Activated effector memory CD4-positive, alpha-beta T cell treated with anti-CD3 and anti-CD28 coated beads, Interleukin-2, amount 50 U/mL, for 16 hours (primary cell): ENCODE data around the gene KLHDC8A.

ENCODE experiments used
- DNase-seq: peaks from one replicate; pipeline ENCODE4 v3.0.0-alpha.2; 2020

Gene KLHDC8A

DNA sequence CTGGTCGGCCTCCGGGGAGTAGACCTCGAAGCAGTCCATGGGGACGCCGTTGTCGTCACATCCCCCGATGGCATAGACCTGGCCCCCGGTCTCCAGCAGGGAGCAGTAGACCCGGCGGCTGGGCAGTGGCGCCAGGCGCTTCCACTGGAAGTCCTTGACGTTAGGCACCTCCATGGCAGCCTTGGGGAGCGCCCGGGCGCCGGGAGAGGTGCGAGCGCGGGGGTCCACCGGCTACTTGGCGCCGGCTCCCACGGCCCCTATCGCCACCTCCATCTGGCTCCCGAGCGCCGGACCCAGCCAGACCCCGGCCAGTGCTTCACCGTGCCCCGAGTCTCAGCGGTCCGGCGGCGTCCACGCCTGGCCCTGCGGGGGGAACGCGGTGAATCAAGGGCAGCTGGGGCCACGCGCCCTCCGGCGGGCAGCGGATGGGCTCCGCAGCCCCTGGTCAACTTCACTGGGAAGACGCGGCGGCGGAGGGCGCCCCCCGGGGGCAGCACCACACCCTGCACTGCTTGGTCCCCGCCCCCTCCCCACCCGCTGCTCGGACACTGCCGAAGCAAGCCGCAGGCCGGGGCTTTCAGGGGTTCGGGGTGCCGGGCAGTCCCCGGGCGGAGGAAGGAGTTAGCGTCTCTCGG lies 13.2 kb downstream of the KLHDC8A start:
- peak; percentile 64 for DNase-seq

DNA sequence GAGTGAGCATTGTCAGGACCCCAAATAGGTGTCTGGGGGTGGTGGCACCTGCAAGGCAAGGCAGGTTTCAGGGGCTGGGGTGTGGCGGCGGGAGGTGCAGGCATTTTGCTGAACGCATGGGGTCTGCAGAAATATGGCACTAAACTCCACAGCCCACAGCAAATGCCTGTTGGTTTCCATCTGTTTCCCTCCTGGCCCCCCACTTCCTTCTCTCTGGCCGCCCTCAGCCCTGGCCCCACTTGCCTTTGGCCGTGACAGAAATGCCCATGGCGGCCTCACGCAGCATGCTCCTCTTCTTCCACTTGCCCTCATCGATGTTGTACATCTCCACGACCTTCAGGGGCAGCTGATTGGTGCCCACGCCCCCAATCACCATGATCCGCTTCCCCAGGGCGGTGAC lies 13.7 kb downstream of the KLHDC8A start:
- DNase-seq: no peak

DNA sequence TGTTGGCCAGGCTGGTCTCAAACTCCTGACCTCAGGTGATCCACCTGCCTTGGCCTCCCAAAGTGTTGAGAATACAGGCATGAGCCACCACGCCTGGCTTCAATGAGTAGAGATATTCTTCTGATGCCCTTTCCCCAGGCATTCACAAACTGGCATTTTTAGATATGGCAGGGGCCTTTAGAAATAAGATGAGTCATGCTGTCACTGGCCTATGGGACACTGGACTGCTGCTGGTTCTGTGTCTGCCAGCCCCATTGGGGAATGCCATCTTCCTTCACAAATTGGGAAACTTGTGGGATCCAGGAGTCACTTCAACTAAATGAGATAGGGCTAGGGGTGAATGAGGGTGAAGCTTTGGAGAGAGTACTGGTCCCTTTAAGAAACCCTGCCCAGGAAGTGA lies 16.0 kb downstream of the KLHDC8A start:
- DNase-seq: no peak

DNA sequence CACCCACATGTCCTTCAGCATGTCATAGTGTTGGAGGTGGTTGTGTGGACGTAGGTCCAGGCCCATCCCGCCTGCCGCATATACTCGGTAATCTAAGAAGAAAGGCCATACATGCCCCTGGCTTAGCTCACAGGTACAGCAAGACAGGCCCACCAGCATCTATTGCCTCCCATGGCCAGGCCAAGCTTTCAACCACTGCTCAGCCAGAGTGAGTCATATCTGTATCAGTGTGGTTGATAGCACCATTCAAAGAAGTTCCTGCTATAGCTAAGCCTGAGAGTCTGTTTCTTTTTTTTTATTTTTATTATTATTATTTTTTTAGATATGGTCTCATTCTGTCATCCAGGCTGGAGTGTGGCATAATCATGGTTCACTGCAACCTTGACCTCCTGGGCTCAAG lies 17.0 kb downstream of the KLHDC8A start:
- no peak for DNase-seq

DNA sequence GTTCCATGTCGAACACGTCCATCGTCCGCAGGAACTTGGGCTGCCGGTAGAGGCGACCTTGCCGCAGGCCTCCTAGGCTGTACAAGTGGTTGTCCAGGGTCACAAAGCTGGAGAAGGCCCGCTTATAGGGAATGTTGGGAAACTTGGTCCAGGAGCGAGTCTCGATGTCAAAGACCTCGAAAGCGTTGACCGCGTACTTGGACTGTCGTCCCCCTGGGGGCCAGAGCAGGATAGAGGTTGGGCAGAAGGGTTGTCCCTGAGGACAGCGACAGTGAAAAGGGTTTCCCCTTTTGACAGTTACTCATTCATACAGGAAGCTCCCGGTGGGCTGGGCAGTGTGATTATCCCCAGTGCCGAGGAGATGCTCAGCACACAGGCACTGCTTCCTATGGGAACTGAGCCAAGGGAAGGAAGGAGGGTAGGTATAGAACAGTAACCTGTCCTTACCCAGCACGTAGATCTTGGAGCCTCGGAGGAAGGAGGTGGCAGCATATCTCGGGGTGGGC lies 17.5 kb downstream of the KLHDC8A start:
- DNase-seq: no peak

DNA sequence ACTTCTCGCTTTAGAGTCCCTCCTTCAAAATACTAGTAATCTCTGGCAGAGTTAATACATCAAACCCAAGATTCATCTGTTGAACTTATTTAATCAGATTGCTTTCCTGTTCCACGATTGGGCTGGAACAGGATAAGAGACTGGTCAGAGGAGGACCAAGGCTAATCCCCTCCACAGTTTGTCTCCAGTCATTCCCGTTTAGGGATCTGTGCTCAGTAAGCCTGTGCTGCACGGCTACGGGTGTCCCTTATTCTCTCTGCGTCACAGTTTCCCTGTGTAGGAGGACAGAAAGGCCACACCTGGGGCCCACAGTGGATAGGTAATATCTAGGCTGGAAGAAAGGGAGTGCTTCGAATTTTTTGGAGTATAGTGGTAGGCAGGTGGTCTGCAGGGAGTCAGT lies 18.7 kb downstream of the KLHDC8A start:
- no peak for DNase-seq

DNA sequence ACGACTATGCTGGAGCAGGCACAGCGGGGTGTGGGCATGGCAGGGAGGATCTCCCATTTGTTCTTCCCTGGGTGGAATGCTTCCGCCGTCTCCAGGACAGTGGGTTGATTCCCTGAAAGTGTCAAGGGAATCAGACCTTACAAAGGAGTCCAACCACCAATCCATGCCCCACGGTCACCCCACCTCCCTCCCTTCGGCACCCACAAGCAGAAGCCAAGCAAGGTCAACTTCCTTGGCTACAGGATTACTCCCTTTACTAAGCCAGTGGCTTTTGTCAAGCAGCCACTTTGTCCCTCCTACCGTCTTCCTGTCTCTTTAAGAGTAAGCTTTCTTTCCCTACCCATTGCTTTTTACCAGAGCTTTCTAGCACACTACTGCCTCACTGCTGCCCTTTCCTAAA lies 19.2 kb downstream of the KLHDC8A start:
- no peak for DNase-seq

DNA sequence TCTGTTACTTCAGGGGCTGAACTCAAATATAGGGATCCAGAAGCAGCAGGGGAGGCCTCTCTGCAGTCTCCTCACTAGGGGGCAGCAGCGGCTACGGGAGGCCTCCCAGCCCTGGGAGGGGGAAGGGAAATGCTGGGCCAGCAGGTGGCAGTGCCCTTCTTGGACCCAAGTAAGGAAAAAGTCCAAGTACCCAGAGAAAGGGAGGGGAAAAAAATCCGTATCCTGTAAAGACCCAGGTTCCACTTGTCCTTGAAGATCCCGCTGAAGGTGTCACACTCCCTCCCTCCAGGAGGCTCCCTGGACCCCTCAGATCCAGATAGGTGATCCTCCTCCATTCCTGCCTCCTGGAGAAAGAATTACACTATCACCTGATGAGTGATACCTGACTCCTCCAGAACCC lies 21.0 kb downstream of the KLHDC8A start:
- DNase-seq: peak; percentile 90

DNA sequence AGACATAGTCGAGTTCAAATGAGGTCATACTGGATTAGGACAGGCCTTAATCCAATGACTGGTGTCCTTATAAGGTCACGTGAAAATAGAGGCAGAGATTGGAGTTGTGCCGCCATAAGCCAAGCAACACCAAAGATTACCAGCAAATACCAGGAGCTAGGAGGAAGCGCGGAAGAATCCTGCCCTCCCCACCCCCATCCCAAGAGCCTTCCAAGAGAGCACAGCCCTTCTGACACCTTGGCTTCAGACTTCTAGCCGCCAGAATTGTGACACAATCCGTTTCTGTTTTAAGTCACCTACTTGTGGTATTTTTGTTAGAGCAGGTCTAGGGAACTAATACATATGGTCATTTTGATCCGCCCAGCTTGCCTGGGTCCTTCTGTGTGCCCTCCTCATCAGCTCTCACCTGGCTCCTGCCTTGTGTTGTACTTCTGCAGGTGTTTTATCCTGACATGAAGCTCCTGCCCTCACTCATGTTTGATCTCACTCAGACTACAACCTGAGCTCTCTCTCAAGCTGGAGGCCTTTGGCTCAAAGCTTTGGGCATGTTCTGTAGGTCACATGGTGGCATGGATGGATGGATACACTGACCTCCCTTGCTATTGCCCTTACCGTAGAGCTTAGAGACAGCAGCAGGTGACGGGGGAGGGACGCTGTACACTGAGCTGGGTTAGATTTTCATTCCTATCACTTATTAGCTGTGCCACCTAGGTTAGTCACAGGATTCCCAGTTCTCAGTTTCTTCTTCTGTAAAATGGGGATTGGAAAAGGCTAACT lies 24.5 kb downstream of the KLHDC8A start:
- no peak for DNase-seq

DNA sequence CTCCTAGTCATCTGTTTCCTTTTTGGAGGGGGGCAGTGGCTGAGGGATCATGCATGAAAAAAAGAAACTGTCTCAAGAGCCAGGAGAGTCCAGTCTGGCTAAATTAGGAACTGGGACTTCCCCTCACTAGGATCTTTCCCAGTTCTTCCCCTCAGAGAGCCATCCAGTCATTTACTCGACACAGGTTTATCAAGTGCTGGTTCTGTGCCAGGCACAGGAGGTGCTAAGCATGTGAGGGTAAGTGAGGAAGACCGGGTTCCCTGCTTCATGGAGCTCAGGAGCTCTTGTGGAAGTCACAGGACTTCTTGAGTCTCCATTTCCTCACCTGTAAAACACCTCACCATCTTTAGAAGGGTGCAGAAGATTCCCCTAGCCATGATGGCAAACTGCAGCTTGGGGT lies 26.6 kb downstream of the KLHDC8A start:
- no peak for DNase-seq

DNA sequence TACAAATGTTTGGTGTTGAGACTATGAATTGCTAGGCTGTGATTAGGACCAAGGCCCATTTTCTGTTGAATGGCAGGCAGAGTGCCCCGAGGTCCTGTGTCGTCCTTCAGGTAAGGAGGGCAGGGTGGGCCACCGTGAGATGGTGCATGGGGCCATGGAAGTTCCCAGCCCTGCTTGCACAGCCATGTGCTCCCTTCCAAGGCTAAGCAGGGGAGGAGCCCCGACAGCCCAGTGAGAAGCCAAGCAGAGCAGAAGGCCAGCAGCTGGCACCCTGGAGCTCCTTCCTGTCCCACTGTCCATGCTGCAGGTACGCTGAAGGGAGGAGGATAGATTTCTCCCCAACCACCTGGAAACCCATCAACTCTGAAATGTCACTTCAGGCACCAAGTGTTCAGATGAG lies 27.0 kb downstream of the KLHDC8A start:
- DNase-seq: no peak

DNA sequence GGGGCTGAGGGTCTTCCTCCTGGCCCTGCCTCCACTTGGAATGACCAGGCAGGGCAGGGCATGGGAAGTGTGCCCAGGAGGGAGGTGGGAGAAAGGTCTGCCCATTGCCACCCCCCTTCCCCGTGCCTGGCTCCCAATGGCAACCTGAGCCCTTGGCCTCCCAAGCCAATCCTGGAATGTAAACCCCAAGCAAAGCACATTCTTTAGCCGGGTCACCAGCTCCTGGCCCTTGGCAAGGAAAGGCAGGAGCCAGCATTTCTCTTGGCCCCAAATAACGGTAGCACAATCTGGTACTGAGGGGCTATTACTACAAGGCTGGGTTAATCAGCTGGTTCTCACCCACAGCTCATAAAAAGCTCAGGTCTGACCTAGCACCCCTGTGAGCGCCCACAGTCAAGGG lies 28.2 kb downstream of the KLHDC8A start:
- no peak for DNase-seq

DNA sequence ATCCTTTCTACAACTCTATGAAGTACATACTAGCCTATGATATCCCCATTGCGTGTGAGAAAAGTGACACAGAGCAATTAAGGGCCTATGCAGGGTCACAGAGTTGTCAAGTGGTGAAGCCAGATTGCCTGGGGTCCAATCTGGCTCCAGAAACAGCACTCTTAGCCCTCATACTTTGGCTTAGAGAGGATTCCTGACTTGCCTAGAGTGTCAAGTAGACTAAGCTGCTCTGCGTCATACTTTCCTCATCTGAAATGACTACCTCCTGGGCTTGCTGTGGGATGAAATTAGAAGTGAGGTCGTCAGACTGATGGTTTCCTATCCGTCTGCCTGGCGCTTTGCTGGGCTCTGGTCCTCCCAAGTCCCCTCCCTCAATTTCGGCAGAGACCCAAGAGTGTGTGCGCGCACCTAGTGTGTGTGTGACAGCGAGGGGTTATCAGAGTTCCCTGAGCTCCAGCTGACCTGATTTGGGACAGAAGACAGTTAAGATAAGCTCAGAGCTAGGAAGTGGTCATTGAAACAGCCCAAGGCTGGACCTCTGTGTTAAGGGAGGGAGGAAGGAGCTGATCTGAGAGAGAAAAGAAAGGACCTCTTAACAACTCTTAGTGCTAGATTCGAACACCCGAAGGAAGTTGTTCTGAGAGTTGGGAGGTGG lies 29.8 kb downstream of the KLHDC8A start:
- no peak for DNase-seq

DNA sequence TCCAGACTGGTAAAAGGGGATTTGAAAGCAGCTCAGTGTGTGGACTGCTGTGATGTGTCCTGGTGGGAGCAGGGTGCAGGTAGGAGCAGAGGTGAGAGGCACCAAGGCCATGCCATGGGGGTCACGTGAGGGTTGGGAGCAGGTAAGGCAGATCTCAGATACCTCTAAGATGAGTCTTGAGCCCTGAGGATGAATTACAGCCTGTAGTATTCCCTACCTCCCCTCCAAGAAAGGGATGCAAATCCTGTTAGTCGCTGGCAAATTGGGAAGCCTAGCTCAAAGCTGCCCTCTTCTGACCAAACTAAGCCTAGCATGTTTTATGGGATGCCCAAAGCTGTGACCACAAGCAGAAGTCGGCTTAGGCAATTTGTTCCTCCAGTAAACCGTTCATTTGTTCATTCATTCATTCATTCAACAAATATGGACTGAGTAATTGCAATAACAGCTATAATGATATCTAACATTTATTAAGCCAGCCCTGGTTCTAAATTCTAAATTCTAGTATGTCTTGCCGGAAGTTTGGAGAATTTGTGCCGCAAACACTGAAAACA lies 31.3 kb downstream of the KLHDC8A start:
- peak; percentile 69 for DNase-seq

DNA sequence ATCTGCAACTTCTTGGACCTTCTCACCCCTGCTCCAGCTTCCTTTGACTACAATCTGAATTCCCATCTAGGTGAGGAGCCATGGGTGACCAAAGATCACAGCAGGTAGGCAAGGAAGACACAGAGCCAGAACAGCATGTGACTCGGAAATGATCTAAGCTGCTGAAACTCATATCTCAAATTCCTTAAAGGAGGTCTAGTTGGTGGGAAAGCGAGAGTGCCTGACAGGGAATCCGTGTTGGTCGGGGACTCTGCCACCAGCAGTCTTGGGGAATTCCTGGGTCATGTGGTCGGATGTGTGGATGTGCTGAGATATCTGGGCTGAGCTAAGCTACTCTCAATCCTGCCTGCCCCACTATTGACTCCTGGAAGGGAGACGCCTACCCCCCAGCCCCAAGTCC lies 31.9 kb downstream of the KLHDC8A start:
- DNase-seq: no peak

DNA sequence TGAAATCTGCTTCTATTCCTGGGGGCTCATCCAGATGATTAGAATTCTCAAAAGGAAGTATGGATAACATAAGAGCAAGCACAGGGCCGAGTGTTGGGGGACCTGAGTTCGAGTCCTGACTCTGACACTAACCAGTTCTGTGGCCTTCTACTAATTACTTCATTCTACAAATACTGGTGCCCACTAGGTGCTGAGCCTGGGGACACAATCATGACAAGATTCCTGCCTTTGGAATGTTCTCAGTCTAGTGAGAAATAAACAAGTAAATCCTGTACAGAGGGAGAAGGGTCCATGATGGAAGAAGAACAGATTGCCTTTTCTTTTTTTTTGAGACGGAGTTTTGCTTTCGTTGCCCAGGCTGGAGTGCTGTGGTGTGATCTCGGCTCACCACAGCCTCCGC lies 32.9 kb downstream of the KLHDC8A start:
- DNase-seq: no peak

DNA sequence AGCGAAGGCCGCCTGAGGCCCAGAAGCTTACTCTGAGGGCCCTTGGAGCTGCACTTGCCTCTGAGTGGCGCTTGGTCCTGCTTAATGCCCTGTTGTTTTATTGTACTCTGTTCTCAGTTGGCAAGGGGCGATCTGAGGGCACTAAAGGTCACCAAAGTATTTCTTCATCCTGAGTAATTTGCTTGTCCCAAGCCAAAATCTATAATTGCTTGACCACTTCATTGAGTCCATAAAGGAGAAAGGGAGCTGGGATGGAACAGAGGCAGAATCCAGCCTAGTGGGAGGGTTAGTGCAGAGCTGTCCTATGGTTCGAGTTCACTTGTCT lies 34.8 kb downstream of the KLHDC8A start:
- no peak for DNase-seq

DNA sequence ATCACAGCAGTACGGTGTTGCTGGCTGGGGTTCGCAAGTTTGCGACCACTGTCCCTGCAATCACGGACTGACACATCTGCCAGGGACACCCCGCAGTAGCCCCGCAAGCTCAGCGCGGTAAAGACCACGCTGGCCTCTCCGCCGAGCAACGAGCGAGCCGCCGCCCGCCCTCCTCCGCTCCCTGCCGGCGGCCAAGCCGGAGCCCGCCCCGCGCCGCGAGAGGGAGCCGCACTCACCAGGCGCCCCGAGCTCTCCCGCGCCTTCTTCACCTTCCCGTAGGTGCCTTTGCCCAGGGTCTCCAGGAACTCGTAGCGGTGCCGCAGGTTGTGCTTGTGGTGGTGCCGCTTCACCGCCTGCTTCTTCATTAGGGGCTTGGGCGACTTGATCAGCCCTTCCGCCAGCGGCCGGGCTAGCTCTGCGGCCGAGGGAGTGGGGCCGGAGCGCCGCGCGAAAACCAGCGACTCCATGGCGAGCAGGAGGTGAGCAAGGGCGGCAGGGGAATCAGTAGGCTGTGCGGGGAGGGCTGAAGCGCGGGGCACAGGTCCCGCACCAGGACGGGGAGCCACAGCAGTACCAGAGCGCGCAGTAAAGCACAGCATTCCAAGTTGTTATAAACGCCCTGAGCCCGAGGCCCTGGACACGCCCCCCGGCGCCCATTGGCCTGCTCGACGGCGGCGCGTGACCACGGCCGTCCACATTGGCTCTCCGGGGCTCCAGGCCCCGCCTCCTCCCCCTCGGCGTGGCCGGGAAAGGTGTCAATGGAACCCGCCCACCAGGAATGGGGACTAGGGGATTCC lies 35.4 kb downstream of the KLHDC8A start, which contains the start of gene NUAK2:
TSS of gene NUAK2 (minus strand) at position 584 of the 797 bp plus-strand sequence. CDS start at position 467, 117 bp downstream.
- peak; percentile 94 for DNase-seq

DNA sequence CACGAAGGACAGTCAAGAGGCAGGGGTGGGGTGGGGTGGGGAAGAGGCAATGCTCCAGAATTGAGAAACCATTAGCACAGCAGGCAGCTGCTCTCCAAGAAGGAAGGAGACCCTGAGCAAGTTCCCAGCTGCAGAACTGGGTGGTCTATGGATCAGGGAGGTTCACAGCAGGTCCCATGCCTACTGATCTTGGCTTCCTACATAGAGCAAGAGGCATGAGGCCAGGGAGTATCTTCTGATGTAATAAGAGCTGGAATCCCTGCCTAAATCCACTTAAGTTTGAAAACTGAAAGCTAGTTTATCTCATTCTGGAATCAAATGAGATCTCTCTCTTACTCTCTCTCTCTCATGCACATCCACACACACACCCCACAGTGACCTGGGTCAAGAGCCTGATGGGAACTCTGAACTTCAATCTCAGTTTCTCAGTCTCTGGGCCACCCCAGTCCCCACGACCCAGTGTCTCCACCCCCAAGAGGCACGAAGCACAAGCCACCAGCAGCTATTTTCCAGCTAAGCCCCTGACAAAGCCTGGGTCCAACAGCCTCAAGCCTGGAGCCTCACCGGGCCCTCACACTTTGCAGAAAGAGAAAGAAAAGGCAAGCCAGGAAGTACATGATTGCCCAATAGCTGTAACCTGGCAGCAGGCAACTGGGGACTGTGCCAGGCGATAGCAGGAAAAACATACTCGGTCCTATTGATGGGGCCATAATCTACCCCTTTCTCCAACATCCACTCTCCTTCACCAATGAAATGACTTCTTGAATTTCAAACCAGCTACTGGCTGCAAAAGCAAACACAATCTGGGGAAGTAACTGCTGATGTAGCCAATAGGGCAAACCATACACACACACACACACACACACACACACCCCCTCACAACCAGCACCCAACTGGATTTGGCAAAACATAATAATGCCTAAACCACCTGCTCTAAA lies 37.4 kb downstream of the KLHDC8A start:
- peak; percentile 67 for DNase-seq

DNA sequence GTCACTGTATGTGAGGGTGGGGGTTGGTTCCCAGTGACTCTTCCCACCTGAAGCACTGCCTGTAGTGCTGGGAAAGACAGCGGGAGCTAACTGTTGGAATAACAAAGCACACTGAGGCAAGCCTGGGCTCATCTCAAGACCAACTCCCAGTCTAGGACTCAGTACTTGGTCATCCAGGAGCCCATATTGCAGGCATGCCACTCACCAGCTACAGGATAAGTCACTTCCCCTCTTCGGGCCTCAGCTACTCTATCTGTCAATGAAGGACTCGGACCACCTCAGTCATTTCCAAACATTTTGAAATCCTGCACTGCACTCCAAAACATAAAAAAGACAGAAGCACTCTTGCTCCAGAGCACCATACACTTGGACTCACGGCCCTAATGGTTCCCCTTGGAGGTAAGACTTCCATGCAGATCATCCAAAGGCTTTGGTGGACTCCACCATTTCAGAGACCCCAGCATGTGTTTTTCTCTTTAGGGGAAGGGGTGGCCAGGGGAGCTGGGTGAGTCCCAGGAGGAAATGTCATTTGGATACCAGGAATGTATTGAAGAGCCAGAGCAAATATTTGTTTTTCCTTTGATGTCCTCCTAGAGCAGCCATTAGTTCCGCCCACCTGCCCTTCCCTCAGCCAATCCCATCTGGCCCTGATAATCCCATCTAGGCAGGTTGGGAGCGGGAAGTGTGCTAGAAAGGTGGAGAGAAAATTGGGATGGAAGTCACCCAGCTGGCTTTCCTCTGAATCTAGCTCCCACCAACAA lies 38.3 kb downstream of the KLHDC8A start:
- DNase-seq: no peak
